Measurements from ENCODE around the gene SDCCAG8. TPM values are rescaled to one million over a fixed set of nuclear protein-coding genes. Genes with fewer than 3 reads are reported as not detected.

The SDCCAG8 gene
- total RNA-seq, 1 donor from 2014 or later, result 31.6 TPM

DNA sequence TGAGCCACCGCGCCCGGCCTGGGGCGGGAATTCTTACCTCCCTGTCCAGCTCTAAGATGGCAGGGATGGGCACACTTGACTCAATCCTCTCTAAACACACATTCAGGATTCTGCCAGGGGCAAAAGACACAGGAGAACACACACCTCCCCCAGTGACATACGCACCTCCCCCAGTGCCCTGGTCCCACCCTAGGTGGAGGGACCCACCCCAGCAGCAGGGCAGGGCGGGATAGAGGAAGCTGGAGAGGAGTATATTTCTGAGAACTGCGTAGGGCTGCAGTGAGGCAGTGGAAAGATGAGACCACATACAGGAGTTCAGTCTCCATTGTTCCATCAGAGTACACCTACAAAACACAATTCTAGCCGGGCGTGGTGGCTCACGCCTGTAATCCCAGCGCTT is 92.5 kb downstream of the SDCCAG8 start:
- no peak for TF ChIP-seq CTCF (IDR thresholded peaks at IDR 0.05; ENCODE audit: unreplicated experiment)
- H3K27ac Mint-ChIP-seq, result no peak overlapping the region
- H3K4me3 Mint-ChIP-seq (ENCODE audit: low read depth), result no peak overlapping the region
- DNase-seq (ENCODE audit: low spot score, unreplicated experiment), result no peak
- H3K4me1 Mint-ChIP-seq (ENCODE audit: low read depth), result peaks cover 6% of the 10 kb centered on the region
- H3K36me3 Mint-ChIP-seq (ENCODE audit: insufficient read depth), result peaks cover 18% of the 10 kb centered on the region
- H3K9me3 Mint-ChIP-seq (ENCODE audit: low read depth), result no peaks in the 10 kb centered on the region
- H3K27me3 Mint-ChIP-seq, result no peaks in the 10 kb centered on the region

- Mint-ChIP-seq H3K27me3 (no peaks in the 10 kb centered on the region), H3K27ac (no peak overlapping the region), H3K4me3 (ENCODE audit: low read depth) (no peak overlapping the region), H3K36me3 (ENCODE audit: insufficient read depth) (peaks cover 17% of the 10 kb centered on the region), H3K4me1 (ENCODE audit: low read depth) (peaks cover 4% of the 10 kb centered on the region), H3K9me3 (ENCODE audit: low read depth) (no peaks in the 10 kb centered on the region)
- no peak for DNase-seq (ENCODE audit: low spot score, unreplicated experiment)
- TF ChIP-seq CTCF (IDR thresholded peaks at IDR 0.05; ENCODE audit: unreplicated experiment), result no peak
Observed at GRCh38 chr1:243349128-243349527, 93.3 kb downstream of the SDCCAG8 start.

GRCh38 chr1:243351337-243351736 is 95.5 kb downstream of the SDCCAG8 start:
- DNase-seq (ENCODE audit: low spot score, unreplicated experiment), result no peak
- no peaks in the 10 kb centered on the region for H3K27me3 Mint-ChIP-seq
- H3K4me1 Mint-ChIP-seq (ENCODE audit: low read depth), result no peaks in the 10 kb centered on the region

GRCh38 chr1:243354511-243355153 is 98.8 kb downstream of the SDCCAG8 start:
- Mint-ChIP-seq H3K27me3 (no peaks in the 10 kb centered on the region), H3K9me3 (ENCODE audit: low read depth) (peaks cover 4% of the 10 kb centered on the region), H3K4me1 (ENCODE audit: low read depth) (no peaks in the 10 kb centered on the region), H3K36me3 (ENCODE audit: insufficient read depth) (peaks cover 18% of the 10 kb centered on the region), H3K4me3 (ENCODE audit: low read depth) (no peak overlapping the region), H3K27ac (no peak overlapping the region)
- TF ChIP-seq CTCF (IDR thresholded peaks at IDR 0.05; ENCODE audit: unreplicated experiment), result no peak
- DNase-seq (ENCODE audit: low spot score, unreplicated experiment), result no peak

More at GRCh38 chr1:243351337-243351736, 95.5 kb downstream of the SDCCAG8 start:
- no peak for TF ChIP-seq CTCF (IDR thresholded peaks at IDR 0.05; ENCODE audit: unreplicated experiment)
- Mint-ChIP-seq H3K4me3 (ENCODE audit: low read depth) (no peak overlapping the region), H3K9me3 (ENCODE audit: low read depth) (no peaks in the 10 kb centered on the region), H3K27ac (no peak overlapping the region), H3K36me3 (ENCODE audit: insufficient read depth) (peaks cover 17% of the 10 kb centered on the region)

- Mint-ChIP-seq H3K9me3 (ENCODE audit: low read depth) (no peaks in the 10 kb centered on the region), H3K4me3 (ENCODE audit: low read depth) (no peak overlapping the region), H3K36me3 (ENCODE audit: insufficient read depth) (peaks cover 6% of the 10 kb centered on the region), H3K27me3 (no peaks in the 10 kb centered on the region), H3K4me1 (ENCODE audit: low read depth) (peaks cover 4% of the 10 kb centered on the region), H3K27ac (no peak overlapping the region)
- no peak for DNase-seq (ENCODE audit: low spot score, unreplicated experiment)
- TF ChIP-seq CTCF (IDR thresholded peaks at IDR 0.05; ENCODE audit: unreplicated experiment), result no peak
Observed at GRCh38 chr1:243363832-243364231, 108.0 kb downstream of the SDCCAG8 start.
